B cell (primary cell): ENCODE data around the gene NRXN2. TPM values are rescaled to one million over a fixed set of nuclear protein-coding genes. Genes with fewer than 3 reads are reported as not detected.
A peak's percentile ranks its signal among the peaks of the same experiment; 100 is the strongest.

Experiments
- ATAC-seq: fragments of 200-7000 bp; cut with Tn5 transposase; one replicate; pipeline ENCODE4 v1.10.0; 2021; ENCODE audit warnings: low read depth, mild to moderate bottlenecking, moderate number of reproducible peaks, moderate library complexity
- CTCF ChIA-PET: fragments of 350-600 bp; sonication (Branson Sonifier 250); formaldehyde crosslinking; loops from one replicate; lab custom pipeline; 2021; ENCODE audit warnings: antibody characterized with exemption, inconsistent platforms; lab: Charles Lee
- POLR2A ChIA-PET: fragments of 350-600 bp; sonication (Branson Sonifier 250); formaldehyde crosslinking; loops from one replicate; lab custom pipeline; 2021; ENCODE audit warnings: antibody characterized with exemption; lab: Charles Lee
- DNase-seq: peaks from one replicate; pipeline ENCODE4 v3.0.0; 2013
- H2AFZ ChIP-seq: 2 replicates; pipeline ENCODE4 v1.6.1; 2012; ENCODE audit warnings: mild to moderate bottlenecking, low read depth, low read length; ENCODE audit not compliant: insufficient read depth, poor library complexity, severe bottlenecking
- H3K27ac ChIP-seq, 2 donors: 1 replicate in 1 of 2; 2 replicates in 1 of 2; pipeline ENCODE4 v1.5.1; 2012 to 2013; ENCODE audit warnings: low read length in 2 of 2, mild to moderate bottlenecking in 2 of 2, moderate library complexity in 1 of 2
- H3K27me3 ChIP-seq, 4 experiments: fragments of 200-600 bp in 1 of 4; sonication (generic) in 1 of 4; replicated peaks in 1 of 4; 1 replicate in 2 of 4; 2 replicates in 2 of 4; pipeline versions ENCODE4 v1.6.1 to v1.7.0; 2013 to 2016; ENCODE audit warnings: low read length in 3 of 4, mild to moderate bottlenecking in 2 of 4, mixed read lengths in 1 of 4, moderate library complexity in 1 of 4; ENCODE audit not compliant: insufficient read depth in 4 of 4, control insufficient read depth in 3 of 4; ENCODE audit errors: control extremely low read depth in 1 of 4
- H3K36me3 ChIP-seq, 2 experiments: replicated peaks in 1 of 2; 1 replicate in 1 of 2; 2 replicates in 1 of 2; pipeline versions ENCODE4 v1.6.1 to v1.7.1; 2013; ENCODE audit warnings: low read length in 1 of 2; ENCODE audit not compliant: insufficient read depth in 2 of 2, control insufficient read depth in 1 of 2; ENCODE audit errors: control extremely low read depth in 1 of 2, extremely low read depth in 1 of 2
- H3K4me1 ChIP-seq, 2 donors: fragments of 200-600 bp in 1 of 2; sonication (generic) in 1 of 2; 1 replicate in 1 of 2; 2 replicates in 1 of 2; pipeline versions ENCODE4 v1.5.1 to v1.6.1; 2013 to 2017; ENCODE audit warnings: low read length in 2 of 2; ENCODE audit not compliant: control insufficient read depth in 2 of 2, insufficient read depth in 2 of 2
- H3K4me2 ChIP-seq: replicated peaks from 2 replicates; pipeline ENCODE3; 2012; ENCODE audit warnings: mild to moderate bottlenecking, low read depth, low read length; ENCODE audit not compliant: poor library complexity, severe bottlenecking
- H3K4me3 ChIP-seq, 5 experiments: fragments of 200-600 bp in 1 of 5; sonication (generic) in 1 of 5; 1 replicate in 3 of 5; 2 replicates in 2 of 5; pipeline versions ENCODE4 v1.5.1 to v1.7.0; 2011 to 2016; ENCODE audit warnings: low read length in 4 of 5, mild to moderate bottlenecking in 4 of 5, low read depth in 2 of 5, control low read depth in 1 of 5, moderate library complexity in 1 of 5; ENCODE audit not compliant: insufficient read depth in 1 of 5; ENCODE audit errors: control extremely low read depth in 1 of 5, extremely low read depth in 1 of 5
- H3K79me2 ChIP-seq: fragments of 200-600 bp; sonication (generic); one replicate; pipeline ENCODE4 v1.6.0; 2016; ENCODE audit warnings: low read length; ENCODE audit not compliant: control insufficient read depth, insufficient read depth
- H3K9ac ChIP-seq: fragments of 200-600 bp; sonication (generic); 2 replicates; pipeline ENCODE4 v1.6.1; 2017; ENCODE audit warnings: mild to moderate bottlenecking, low read length, moderate library complexity
- H3K9me3 ChIP-seq, 3 donors: one replicate each; pipeline versions ENCODE4 v1.6.1 to v1.7.1; 2013; ENCODE audit warnings: low read length in 2 of 3; ENCODE audit not compliant: control insufficient read depth in 2 of 3, insufficient read depth in 1 of 3; ENCODE audit errors: control extremely low read depth in 1 of 3
- H4K20me1 ChIP-seq: 2 replicates; pipeline ENCODE4 v1.6.0; 2012; ENCODE audit warnings: mild to moderate bottlenecking, low read length; ENCODE audit not compliant: insufficient read depth, control insufficient read depth, poor library complexity, severe bottlenecking
- H3K27ac Mint-ChIP-seq: one replicate; pipeline ENCODE4 v1.8.0; 2021; ENCODE audit warnings: mixed read lengths
- H3K27me3 Mint-ChIP-seq: one replicate; pipeline ENCODE4 v1.8.0; 2021; ENCODE audit warnings: mixed read lengths
- H3K4me1 Mint-ChIP-seq: one replicate; pipeline ENCODE4 v1.8.0; 2021; ENCODE audit warnings: mixed read lengths
- H3K4me3 Mint-ChIP-seq: one replicate; pipeline ENCODE4 v1.8.0; 2021; ENCODE audit warnings: mixed read lengths
- H3K9me3 Mint-ChIP-seq: one replicate; pipeline ENCODE4 v1.8.0; 2022; ENCODE audit warnings: mixed read lengths; ENCODE audit not compliant: insufficient read depth
- EZH2 ChIP-seq: IDR thresholded peaks from 2 replicates; pipeline ENCODE4 v1.6.1; 2012; ENCODE audit warnings: borderline replicate concordance, low read depth, mild to moderate bottlenecking, moderate library complexity, low read length; ENCODE audit not compliant: insufficient read depth, poor library complexity, severe bottlenecking
- WGBS: methylation state at CpG from one replicate; pipeline ENCODE4 v1.1.5; 2013; ENCODE audit warnings: missing lambda C conversion rate; ENCODE audit not compliant: insufficient coverage; 5-methylcytosine and 5-hydroxymethylcytosine counted together
- intact Hi-C: fragments of 100-400 bp; cut with micrococcal nuclease; formaldehyde crosslinking; loops from one replicate; pipeline ENCODE4 v1.10.0; 2022
- polyA plus RNA-seq: library from polyadenylated mRNA; depleted of rRNA; stranded (reverse); fragments of >200 nt; gene quantifications from 2 replicates; pipeline ENCODE4 v1.2.3, GENCODE V29; 2012
- total RNA-seq, 2 donors: library from RNA; stranded (reverse); fragments of 120-200 nt in 1 of 2; gene quantifications; 1 replicate in 1 of 2; 2 replicates in 1 of 2; pipeline versions ENCODE4 v1.2.3 to v1.2.4, GENCODE V29; 2013 to 2022
- TF ChIP-seq, protein P1 (sequence below): fragments of 200-600 bp; IDR thresholded peaks from one replicate; pipeline ENCODE4 v1.8.0; 2022; ENCODE audit warnings: antibody characterized with exemption, mild to moderate bottlenecking

The NRXN2 gene
- total and polyA plus RNA-seq, 2 donors (not counting 1 experiment from before 2014, with no cell fraction given), result 0.01 to 0.52 TPM

GRCh38 chr11:64744544-64745188 lies 21.7 kb upstream of the NRXN2 start:
- Histone ChIP-seq H3K36me3 (peaks cover 0 to 26% of the 10 kb centered on the region in 2 experiments), H4K20me1 (peaks cover 44% of the 10 kb centered on the region), H3K4me2 (peak overlapping the region; percentile 99), H3K79me2 (peaks cover 46% of the 10 kb centered on the region), H3K9me3 (no peaks in the 10 kb centered on the region), H3K4me3 (peak overlapping the region; percentile 71 to 99 (median 86)), H3K4me1 (peaks cover 22 to 42% of the 10 kb centered on the region in 2 donors), H3K27me3 (no peaks in the 10 kb centered on the region), H3K9ac (peak overlapping the region; percentile 94), H2AFZ (peak overlapping the region; percentile 75), H3K27ac (peak overlapping the region; percentile 97 to 98)
- WGBS, result under 1% methylated on average over 61 of the region's 89 CpGs
- TF ChIP-seq, protein P1, sequence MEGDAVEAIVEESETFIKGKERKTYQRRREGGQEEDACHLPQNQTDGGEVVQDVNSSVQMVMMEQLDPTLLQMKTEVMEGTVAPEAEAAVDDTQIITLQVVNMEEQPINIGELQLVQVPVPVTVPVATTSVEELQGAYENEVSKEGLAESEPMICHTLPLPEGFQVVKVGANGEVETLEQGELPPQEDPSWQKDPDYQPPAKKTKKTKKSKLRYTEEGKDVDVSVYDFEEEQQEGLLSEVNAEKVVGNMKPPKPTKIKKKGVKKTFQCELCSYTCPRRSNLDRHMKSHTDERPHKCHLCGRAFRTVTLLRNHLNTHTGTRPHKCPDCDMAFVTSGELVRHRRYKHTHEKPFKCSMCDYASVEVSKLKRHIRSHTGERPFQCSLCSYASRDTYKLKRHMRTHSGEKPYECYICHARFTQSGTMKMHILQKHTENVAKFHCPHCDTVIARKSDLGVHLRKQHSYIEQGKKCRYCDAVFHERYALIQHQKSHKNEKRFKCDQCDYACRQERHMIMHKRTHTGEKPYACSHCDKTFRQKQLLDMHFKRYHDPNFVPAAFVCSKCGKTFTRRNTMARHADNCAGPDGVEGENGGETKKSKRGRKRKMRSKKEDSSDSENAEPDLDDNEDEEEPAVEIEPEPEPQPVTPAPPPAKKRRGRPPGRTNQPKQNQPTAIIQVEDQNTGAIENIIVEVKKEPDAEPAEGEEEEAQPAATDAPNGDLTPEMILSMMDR, result no peak
- no peak for TF ChIP-seq EZH2
- ChIA-PET POLR2A (interaction anchor here (0.6 to 8.9 kb wide), 21 partner anchors 11 to 960 kb away, joined by 3 to 175 read pairs (median 4); partner anchors contain the start of genes CDC42BPG, EHD1, FAU and MAP4K2), CTCF (interaction anchor here (0.7 to 13.7 kb wide), 15 partner anchors 9 to 148 kb away, joined by 3 to 280 read pairs (median 10); partner anchors contain the start of genes CDC42BPG, MAP4K2 and SF1)
- no peaks in the 10 kb centered on the region for H3K9me3 Mint-ChIP-seq
- intact Hi-C loops, result loop anchor here (1.0 to 10.0 kb wide), 8 partner anchors 28 to 830 kb away; partner anchors contain the start of genes CDC42BPG, EHBP1L1, EHD1 and FAM89B
- H3K27ac Mint-ChIP-seq, result peak overlapping the region; percentile 100
- DNase-seq (no peak), ATAC-seq (peak; percentile 6)
- H3K27me3 Mint-ChIP-seq, result no peaks in the 10 kb centered on the region
- H3K4me1 Mint-ChIP-seq, result peaks cover 55% of the 10 kb centered on the region
- peak overlapping the region; percentile 97 for H3K4me3 Mint-ChIP-seq
